Prostate gland (tissue), 2 donors: Measurements from ENCODE around the gene TRABD. TPM values are rescaled to one million over a fixed set of nuclear protein-coding genes. Genes with fewer than 3 reads are reported as not detected.
A peak's percentile ranks its signal among the peaks of the same experiment; 100 is the strongest.
"Not testable (repeated sequence)": the region's sequence is repeated elsewhere in the genome, so short reads cannot be mapped to it uniquely, and the experiment has no call there.

Experiments
- DNase-seq: peaks from one replicate; pipeline ENCODE4 v3.0.0-alpha.2; 2019; ENCODE audit warnings: low spot score
- H3K27ac ChIP-seq, 2 donors: fragments of 200-600 bp; sonication (generic); 2 replicates each; pipeline ENCODE4 v1.5.1; 2017 to 2019
- H3K27me3 ChIP-seq: fragments of 200-600 bp; sonication (generic); replicated peaks from 2 replicates; pipeline ENCODE4 v1.5.1; 2019; ENCODE audit not compliant: insufficient read depth
- H3K36me3 ChIP-seq, 2 donors: fragments of 200-600 bp; sonication (generic); 1 replicate in 1 of 2; 2 replicates in 1 of 2; pipeline versions ENCODE4 v1.5.1 to v1.8.1; 2017 to 2019
- H3K4me1 ChIP-seq: fragments of 200-600 bp; sonication (generic); replicated peaks from 2 replicates; pipeline ENCODE4 v1.5.1; 2019
- H3K4me3 ChIP-seq, 2 donors: fragments of 200-600 bp; sonication (generic); 2 replicates each; pipeline ENCODE4 v1.5.1; 2017 to 2019
- H3K9me3 ChIP-seq: fragments of 200-600 bp; sonication (generic); 2 replicates; pipeline ENCODE4 v1.5.1; 2017
- POLR2A ChIP-seq: fragments of 450-650 bp; IDR thresholded peaks from one replicate; pipeline ENCODE4 v1.6.1; 2016; ENCODE audit warnings: antibody characterized with exemption, mild to moderate bottlenecking
- POLR2AphosphoS5 ChIP-seq: sonication (generic); formaldehyde crosslinking; IDR thresholded peaks from one replicate; pipeline ENCODE4 v1.6.1; 2017; ENCODE audit warnings: antibody characterized with exemption
- WGBS: methylation state at CpG from one replicate; pipeline ENCODE4 v1.1.5; 2018; 5-methylcytosine and 5-hydroxymethylcytosine counted together
- intact Hi-C: fragments of 100-400 bp; cut with DNase I; formaldehyde crosslinking; loops from one replicate; pipeline ENCODE4 v1.14.2; 2022
- total RNA-seq, 2 donors: library from RNA; depleted of rRNA; stranded (reverse); fragments of >200 nt; gene quantifications; one replicate each; pipeline ENCODE4 v1.1.0, GENCODE V29; 2016
- TF ChIP-seq, protein P1 (sequence below), 4 experiments: fragments of 200-600 bp in 2 of 4; fragments of 450-650 bp in 2 of 4; sonication (generic) in 2 of 4; IDR thresholded peaks; 1 replicate in 3 of 4; 2 replicates in 1 of 4; pipeline ENCODE4 v1.5.1; 2016 to 2019; ENCODE audit warnings: antibody characterized with exemption in 4 of 4, mild to moderate bottlenecking in 2 of 4, moderate library complexity in 2 of 4

TRABD gene
- total RNA-seq, 2 donors from 2014 or later = 39.1 to 43.1 TPM

DNA sequence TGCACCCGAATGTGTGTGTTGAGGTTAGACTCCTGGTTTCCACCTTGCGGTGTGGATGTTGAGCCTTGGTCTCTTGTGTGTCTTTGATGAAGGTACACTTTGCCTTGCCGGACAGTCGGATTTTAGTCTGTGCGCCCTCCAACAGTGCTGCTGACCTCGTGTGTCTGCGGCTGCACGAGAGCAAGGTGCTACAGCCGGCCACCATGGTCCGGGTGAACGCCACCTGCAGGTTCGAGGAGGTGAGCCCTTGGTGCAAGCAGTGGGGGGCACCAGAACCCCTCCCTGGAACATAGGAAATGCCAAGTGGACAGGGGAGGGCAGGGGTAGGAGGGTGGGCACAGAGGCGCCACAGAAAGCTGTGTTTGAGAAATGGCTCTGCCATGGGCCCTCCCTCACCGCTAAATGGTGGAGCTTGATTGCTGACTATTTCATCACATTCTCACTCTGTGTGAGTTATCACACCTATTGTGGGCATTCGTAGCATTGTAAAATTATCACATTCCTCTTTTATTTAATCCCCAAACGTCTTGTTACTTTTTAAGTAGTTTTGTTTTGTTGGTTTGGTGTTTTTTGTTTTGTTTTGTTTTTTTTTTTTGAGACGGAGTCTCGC is 41.6 kb upstream of the TRABD start:
- DNase-seq = no peak
- TF ChIP-seq POLR2A = no peak
- TF ChIP-seq POLR2AphosphoS5 = no peak
- TF ChIP-seq, protein P1, sequence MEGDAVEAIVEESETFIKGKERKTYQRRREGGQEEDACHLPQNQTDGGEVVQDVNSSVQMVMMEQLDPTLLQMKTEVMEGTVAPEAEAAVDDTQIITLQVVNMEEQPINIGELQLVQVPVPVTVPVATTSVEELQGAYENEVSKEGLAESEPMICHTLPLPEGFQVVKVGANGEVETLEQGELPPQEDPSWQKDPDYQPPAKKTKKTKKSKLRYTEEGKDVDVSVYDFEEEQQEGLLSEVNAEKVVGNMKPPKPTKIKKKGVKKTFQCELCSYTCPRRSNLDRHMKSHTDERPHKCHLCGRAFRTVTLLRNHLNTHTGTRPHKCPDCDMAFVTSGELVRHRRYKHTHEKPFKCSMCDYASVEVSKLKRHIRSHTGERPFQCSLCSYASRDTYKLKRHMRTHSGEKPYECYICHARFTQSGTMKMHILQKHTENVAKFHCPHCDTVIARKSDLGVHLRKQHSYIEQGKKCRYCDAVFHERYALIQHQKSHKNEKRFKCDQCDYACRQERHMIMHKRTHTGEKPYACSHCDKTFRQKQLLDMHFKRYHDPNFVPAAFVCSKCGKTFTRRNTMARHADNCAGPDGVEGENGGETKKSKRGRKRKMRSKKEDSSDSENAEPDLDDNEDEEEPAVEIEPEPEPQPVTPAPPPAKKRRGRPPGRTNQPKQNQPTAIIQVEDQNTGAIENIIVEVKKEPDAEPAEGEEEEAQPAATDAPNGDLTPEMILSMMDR (IDR thresholded peaks at IDR 0.05) = no peak
- no peaks in the 10 kb centered on the region for H3K36me3 ChIP-seq
- no peak overlapping the region for H3K27ac ChIP-seq
- 88% methylated on average over 18 of the region's 18 CpGs for WGBS
- H3K9me3 ChIP-seq = no peaks in the 10 kb centered on the region
- intact Hi-C loops = no loop called here
- H3K4me1 ChIP-seq = peaks cover 18% of the 10 kb centered on the region
- no peaks in the 10 kb centered on the region for H3K27me3 ChIP-seq
- no peak overlapping the region for H3K4me3 ChIP-seq

- intact Hi-C loops = loop anchor here (2.0 kb wide), 1 partner anchor 63 kb away; no protein-coding TSS in a partner anchor
- Histone ChIP-seq H3K36me3 (no peaks in the 10 kb centered on the region), H3K27me3 (no peaks in the 10 kb centered on the region), H3K4me3 (no peak overlapping the region), H3K9me3 (no peaks in the 10 kb centered on the region), H3K4me1 (peaks cover 16% of the 10 kb centered on the region), H3K27ac (no peak overlapping the region)
- no peak for DNase-seq
- 76% methylated on average over 24 of the region's 25 CpGs for WGBS
- no peak for TF ChIP-seq POLR2AphosphoS5
- TF ChIP-seq, protein P1 (IDR thresholded peaks at IDR 0.05) = no peak
- no peak for TF ChIP-seq POLR2A
Observed at GRCh38 chr22:50145721-50146438, 39.8 kb upstream of the TRABD start.

GRCh38 chr22:50146439-50147238 is 39.1 kb upstream of the TRABD start:
- intact Hi-C loops = loop anchor here (2.0 kb wide), 1 partner anchor 62 kb away; no protein-coding TSS in a partner anchor
- DNase-seq = no peak
- no peak for TF ChIP-seq POLR2AphosphoS5
- TF ChIP-seq, protein P1 (IDR thresholded peaks at IDR 0.05) = peak; percentile 16 to 80 (median 52)
- Histone ChIP-seq H3K36me3 (no peaks in the 10 kb centered on the region), H3K4me3 (no peak overlapping the region), H3K9me3 (no peaks in the 10 kb centered on the region), H3K27me3 (no peaks in the 10 kb centered on the region), H3K4me1 (peaks cover 8% of the 10 kb centered on the region), H3K27ac (no peak overlapping the region)
- 50% methylated on average over 26 of the region's 27 CpGs for WGBS

- H3K36me3 ChIP-seq, H3K4me3 ChIP-seq, H3K4me1 ChIP-seq, H3K27ac ChIP-seq, DNase-seq, H3K9me3 ChIP-seq, H3K27me3 ChIP-seq: not testable (repeated sequence)
- WGBS = 76% methylated on average over 14 of the region's 26 CpGs
- intact Hi-C loops = loop anchor here (2.0 kb wide), 1 partner anchor 61 kb away; no protein-coding TSS in a partner anchor
Observed at GRCh38 chr22:50147258-50148165, 38.2 kb upstream of the TRABD start.

DNA sequence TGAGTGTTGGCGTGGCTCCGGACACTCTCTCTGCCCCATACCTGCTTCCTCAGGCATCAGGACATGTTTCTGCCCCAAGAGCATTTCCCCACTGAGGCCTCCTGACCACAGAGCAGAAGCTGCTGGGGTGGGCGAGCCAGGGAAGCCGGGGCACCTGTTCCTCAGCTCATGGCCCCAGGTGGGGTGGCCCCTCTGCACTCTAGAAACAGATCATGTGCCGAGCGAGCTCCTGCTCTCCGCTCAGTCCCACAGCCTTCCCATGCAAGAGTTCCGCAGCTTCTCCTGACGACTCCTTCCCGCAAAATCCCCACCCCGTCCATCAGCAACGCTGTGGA is 37.6 kb upstream of the TRABD start:
- H3K36me3 ChIP-seq = no peaks in the 10 kb centered on the region
- H3K4me3 ChIP-seq = no peak overlapping the region
- H3K27ac ChIP-seq = no peak overlapping the region
- H3K9me3 ChIP-seq = no peaks in the 10 kb centered on the region
- TF ChIP-seq POLR2AphosphoS5 (no peak), POLR2A (no peak)
- TF ChIP-seq, protein P1 (IDR thresholded peaks at IDR 0.05) = no peak
- intact Hi-C loops = no loop called here
- WGBS = 86% methylated on average over 11 of the region's 12 CpGs
- no peak for DNase-seq
- no peaks in the 10 kb centered on the region for H3K27me3 ChIP-seq
- no peaks in the 10 kb centered on the region for H3K4me1 ChIP-seq
